Activated naive CD4-positive, alpha-beta T cell treated with anti-CD3 and anti-CD28 coated beads for 36 hours (primary cell): Measurements from ENCODE around the gene DCAKD. TPM values are rescaled to one million over a fixed set of nuclear protein-coding genes. Genes with fewer than 3 reads are reported as not detected.
"Not testable (repeated sequence)": the region's sequence is repeated elsewhere in the genome, so short reads cannot be mapped to it uniquely, and the experiment has no call there.

ENCODE experiments used
- CTCF ChIA-PET: fragments of 350-600 bp; sonication (Branson Sonifier 250); formaldehyde crosslinking; loops from one replicate; lab custom pipeline; 2021; ENCODE audit warnings: antibody characterized with exemption; lab: Charles Lee
- DNase-seq: peaks from one replicate; pipeline ENCODE4 v3.0.0-alpha.2; 2020
- H3K27ac Mint-ChIP-seq: one replicate; pipeline ENCODE4 v1.8.0; 2021; ENCODE audit warnings: mild to moderate bottlenecking, mixed read lengths
- H3K27me3 Mint-ChIP-seq: one replicate; pipeline ENCODE4 v1.8.0; 2021; ENCODE audit warnings: low read depth, mixed read lengths
- H3K36me3 Mint-ChIP-seq: one replicate; pipeline ENCODE4 v1.8.0; 2021; ENCODE audit warnings: low read depth, mixed read lengths
- H3K4me1 Mint-ChIP-seq: one replicate; pipeline ENCODE4 v1.8.0; 2021; ENCODE audit warnings: low read depth, mixed read lengths
- H3K4me3 Mint-ChIP-seq: one replicate; pipeline ENCODE4 v1.8.0; 2021; ENCODE audit warnings: mild to moderate bottlenecking, moderate library complexity, mixed read lengths
- H3K9me3 Mint-ChIP-seq: one replicate; pipeline ENCODE4 v1.8.0; 2021; ENCODE audit warnings: mixed read lengths
- intact Hi-C: fragments of 100-400 bp; cut with micrococcal nuclease; formaldehyde crosslinking; loops from one replicate; pipeline ENCODE4 v1.15.1; 2023
- total RNA-seq, 2 experiments: library from RNA; stranded (reverse); gene quantifications; one replicate each; pipeline ENCODE4 v1.2.3, GENCODE V29; 2021

The DCAKD gene
- total RNA-seq, 2 experiments from 2014 or later, result 38.1 to 38.9 TPM

GRCh38 chr17:45060797-45061605 is 9.6 kb upstream of the DCAKD start, which contains the start of gene NMT1:
Gene NMT1 (plus strand): TSS chr17:45061317. CDS start chr17:45061330, 13 bp downstream.
- DNase-seq, result peak; percentile 99
- H3K27ac Mint-ChIP-seq, result peak within 1 kb of the TSS; percentile 93
- intact Hi-C loops, result loop anchor here (1.0 to 10.0 kb wide), 8 partner anchors 9 to 286 kb away; partner anchors contain the start of genes C1QL1, EFTUD2, HEXIM1 and HEXIM2
- H3K4me3 Mint-ChIP-seq, result peak within 1 kb of the TSS; percentile 87
- H3K9me3 Mint-ChIP-seq, result no peaks in the 10 kb centered on the region
- H3K27me3 Mint-ChIP-seq, result no peaks in the 10 kb centered on the region
- CTCF ChIA-PET, result interaction anchor here (0.6 to 1.5 kb wide), 6 partner anchors 8 to 241 kb away, joined by 3 to 5 read pairs (median 4); partner anchors contain the start of genes ACBD4 and DCAKD
- peaks cover 47% of the 10 kb centered on the region for H3K4me1 Mint-ChIP-seq
- peaks cover 15% of the 10 kb centered on the region for H3K36me3 Mint-ChIP-seq

- Mint-ChIP-seq H3K4me3 (peak overlapping the region; percentile 87), H3K27ac (peak overlapping the region; percentile 93), H3K27me3 (no peaks in the 10 kb centered on the region), H3K36me3 (peaks cover 15% of the 10 kb centered on the region), H3K9me3 (no peaks in the 10 kb centered on the region), H3K4me1 (peaks cover 52% of the 10 kb centered on the region)
- intact Hi-C loops, result loop anchor here (10.0 kb wide), 1 partner anchor 254 kb away; the partner anchor contains the start of gene MAP3K14
- CTCF ChIA-PET, result interaction anchor here (1.0 to 1.3 kb wide), 2 partner anchors 13 to 75 kb away, joined by 4 to 5 read pairs; partner anchors contain the start of gene ACBD4
- no peak for DNase-seq
Observed at GRCh38 chr17:45060382-45060796, 9.0 kb upstream of the DCAKD start.

GRCh38 chr17:45052052-45052772 is 780 bp upstream of the DCAKD start:
- Mint-ChIP-seq H3K4me3 (peak overlapping the region; percentile 79), H3K27ac (peak overlapping the region; percentile 92), H3K27me3 (no peaks in the 10 kb centered on the region), H3K4me1 (peaks cover 39% of the 10 kb centered on the region), H3K9me3 (no peaks in the 10 kb centered on the region), H3K36me3 (peaks cover 13% of the 10 kb centered on the region)
- intact Hi-C loops, result loop anchor here (1.0 kb wide), 2 partner anchors 9 to 105 kb away; partner anchors contain the start of genes KIF18B and NMT1
- peak; percentile 81 for DNase-seq
- CTCF ChIA-PET, result interaction anchor here (1.5 kb wide), 1 partner anchor 96 kb away, joined by 5 read pairs; the partner anchor contains the start of gene HEXIM1

GRCh38 chr17:45051720-45052051 is 254 bp upstream of the DCAKD start:
- H3K4me3 Mint-ChIP-seq, result peak overlapping the region; percentile 82
- not testable (repeated sequence) for H3K9me3 Mint-ChIP-seq, H3K27ac Mint-ChIP-seq, DNase-seq, H3K27me3 Mint-ChIP-seq
- peaks cover 16% of the 10 kb centered on the region for H3K36me3 Mint-ChIP-seq
- CTCF ChIA-PET, result interaction anchor here (1.5 kb wide), 1 partner anchor 97 kb away, joined by 5 read pairs; the partner anchor contains the start of gene HEXIM1
- H3K4me1 Mint-ChIP-seq, result peaks cover 40% of the 10 kb centered on the region
- intact Hi-C loops, result loop anchor here (1.0 to 2.0 kb wide), 4 partner anchors 10 to 173 kb away; partner anchors contain the start of genes KIF18B and NMT1

GRCh38 chr17:45050481-45051059 is 862 bp downstream of the DCAKD start:
- Mint-ChIP-seq H3K4me1 (peaks cover 39% of the 10 kb centered on the region), H3K27me3 (no peaks in the 10 kb centered on the region), H3K36me3 (peaks cover 19% of the 10 kb centered on the region), H3K9me3 (no peaks in the 10 kb centered on the region), H3K4me3 (peak overlapping the region; percentile 82), H3K27ac (peak overlapping the region; percentile 93)
- CTCF ChIA-PET, result interaction anchor here (1.0 to 2.2 kb wide), 6 partner anchors 11 to 147 kb away, joined by 3 to 9 read pairs (median 4); partner anchors contain the start of gene HEXIM1
- intact Hi-C loops, result loop anchor here (1.0 to 2.0 kb wide), 4 partner anchors 49 to 174 kb away; no protein-coding TSS in a partner anchor
- peak; percentile 66 for DNase-seq

- H3K4me3 Mint-ChIP-seq, result peak overlapping the region; percentile 36
Observed at GRCh38 chr17:45048795-45049563, 2.5 kb downstream of the DCAKD start.

GRCh38 chr17:45046537-45047125 is 4.8 kb downstream of the DCAKD start:
- Mint-ChIP-seq H3K4me3 (no peak overlapping the region), H3K9me3 (no peaks in the 10 kb centered on the region), H3K4me1 (peaks cover 50% of the 10 kb centered on the region), H3K36me3 (peaks cover 12% of the 10 kb centered on the region), H3K27ac (peak overlapping the region; percentile 37), H3K27me3 (no peaks in the 10 kb centered on the region)
- CTCF ChIA-PET, result interaction anchor here (0.7 to 2.2 kb wide), 5 partner anchors 21 to 89 kb away, joined by 3 to 10 read pairs (median 3); partner anchors contain the start of gene ACBD4
- intact Hi-C loops, result no loop called here
- no peak for DNase-seq

More at GRCh38 chr17:45048795-45049563, 2.5 kb downstream of the DCAKD start:
- no peaks in the 10 kb centered on the region for H3K27me3 Mint-ChIP-seq
- DNase-seq, result no peak
- CTCF ChIA-PET, result interaction anchor here (0.6 to 2.2 kb wide), 13 partner anchors 12 to 180 kb away, joined by 3 to 9 read pairs (median 3); a partner anchor contains a TSS
- H3K27ac Mint-ChIP-seq, result peak overlapping the region; percentile 93
- intact Hi-C loops, result no loop called here
- peaks cover 17% of the 10 kb centered on the region for H3K36me3 Mint-ChIP-seq
- peaks cover 37% of the 10 kb centered on the region for H3K4me1 Mint-ChIP-seq
- no peaks in the 10 kb centered on the region for H3K9me3 Mint-ChIP-seq

- peaks cover 6% of the 10 kb centered on the region for H3K36me3 Mint-ChIP-seq
Observed at GRCh38 chr17:45043813-45044540, 7.5 kb downstream of the DCAKD start.

GRCh38 chr17:45042346-45043120 is 8.9 kb downstream of the DCAKD start:
- peaks cover 35% of the 10 kb centered on the region for H3K4me1 Mint-ChIP-seq
- CTCF ChIA-PET, result interaction anchor here (0.6 to 1.3 kb wide), 5 partner anchors 11 to 139 kb away, joined by 3 to 5 read pairs (median 3); partner anchors contain the start of gene ACBD4
- H3K27ac Mint-ChIP-seq, result no peak overlapping the region
- DNase-seq, result no peak
- H3K36me3 Mint-ChIP-seq, result peaks cover 6% of the 10 kb centered on the region
- H3K9me3 Mint-ChIP-seq, result no peaks in the 10 kb centered on the region
- intact Hi-C loops, result no loop called here
- H3K4me3 Mint-ChIP-seq, result no peak overlapping the region
- H3K27me3 Mint-ChIP-seq, result no peaks in the 10 kb centered on the region

More at GRCh38 chr17:45043813-45044540, 7.5 kb downstream of the DCAKD start:
- intact Hi-C loops, result no loop called here
- H3K27ac Mint-ChIP-seq, result peak overlapping the region; percentile 32
- H3K9me3 Mint-ChIP-seq, result no peaks in the 10 kb centered on the region
- peaks cover 38% of the 10 kb centered on the region for H3K4me1 Mint-ChIP-seq
- CTCF ChIA-PET, result interaction anchor here (1.1 to 1.3 kb wide), 3 partner anchors 21 to 91 kb away, joined by 3 to 5 read pairs (median 4); partner anchors contain the start of gene ACBD4
- no peaks in the 10 kb centered on the region for H3K27me3 Mint-ChIP-seq
- no peak overlapping the region for H3K4me3 Mint-ChIP-seq
- DNase-seq, result no peak
